Measurements from ENCODE around the gene ZNF787.

The ZNF787 gene

DNA sequence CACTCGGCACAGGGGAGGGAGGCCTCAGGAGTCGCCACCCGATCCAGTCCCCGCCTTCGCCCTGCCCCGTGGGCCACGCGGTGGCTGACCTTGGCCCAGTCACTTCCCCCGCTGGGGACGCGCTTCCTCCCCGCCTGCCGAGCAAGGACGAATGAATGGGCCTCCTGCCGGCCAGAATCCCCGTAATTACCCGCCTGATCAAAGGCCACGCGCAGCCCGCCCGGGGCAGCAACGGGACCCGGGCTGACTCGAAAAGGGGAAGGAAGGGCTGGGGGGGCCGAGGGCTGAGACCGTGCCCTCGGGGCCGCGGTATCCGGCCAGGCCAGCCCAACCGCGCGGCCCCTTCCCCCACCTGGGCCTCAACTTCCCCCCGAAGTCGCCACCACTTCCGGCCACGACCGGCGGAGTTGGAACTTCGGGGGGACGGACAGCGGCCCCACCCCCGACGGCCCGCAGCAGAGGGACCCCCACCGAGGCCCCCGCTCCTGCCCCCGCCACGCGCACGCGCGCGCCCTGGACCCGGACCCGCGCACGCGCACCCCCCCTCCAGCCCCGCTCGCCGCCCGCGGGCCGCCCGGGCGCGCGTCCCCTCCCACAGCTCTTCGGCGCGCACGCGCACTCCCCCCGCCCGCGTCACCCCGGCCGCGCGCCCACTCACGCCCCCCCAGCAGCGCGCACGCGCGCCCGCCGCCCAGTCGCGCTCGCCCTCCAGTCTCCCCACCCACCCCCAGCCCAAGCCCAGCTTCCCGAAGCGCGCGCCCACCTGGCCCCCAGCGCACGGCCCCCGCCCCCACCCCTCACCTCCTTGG lies 520 bp downstream of the ZNF787 start:
- DNase-seq (ENCODE audit: low read depth in 2 of 3, low spot score in 1 of 3), result peak; percentile 60 to 76 (median 65)

DNA sequence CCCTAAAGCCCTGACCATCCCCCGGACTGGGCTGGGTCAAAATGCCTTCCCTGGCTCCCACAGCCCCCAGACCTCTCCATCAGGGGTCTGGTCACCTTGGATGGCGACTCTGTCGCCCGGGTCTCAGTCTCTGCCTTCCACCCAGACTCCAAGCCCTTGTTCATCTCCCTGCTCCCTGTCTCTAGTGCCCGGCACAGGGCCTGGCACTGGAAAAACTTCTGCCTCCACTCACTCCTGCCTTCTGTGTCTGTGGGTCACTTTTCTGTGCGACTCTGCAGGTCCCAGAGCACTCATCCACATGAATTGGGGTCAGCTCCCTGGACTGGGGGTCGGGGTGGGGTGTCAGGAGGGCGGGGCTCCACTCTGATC lies 1.1 kb downstream of the ZNF787 start:
- DNase-seq (ENCODE audit: low read depth in 2 of 3, low spot score in 1 of 3), result no peak

DNA sequence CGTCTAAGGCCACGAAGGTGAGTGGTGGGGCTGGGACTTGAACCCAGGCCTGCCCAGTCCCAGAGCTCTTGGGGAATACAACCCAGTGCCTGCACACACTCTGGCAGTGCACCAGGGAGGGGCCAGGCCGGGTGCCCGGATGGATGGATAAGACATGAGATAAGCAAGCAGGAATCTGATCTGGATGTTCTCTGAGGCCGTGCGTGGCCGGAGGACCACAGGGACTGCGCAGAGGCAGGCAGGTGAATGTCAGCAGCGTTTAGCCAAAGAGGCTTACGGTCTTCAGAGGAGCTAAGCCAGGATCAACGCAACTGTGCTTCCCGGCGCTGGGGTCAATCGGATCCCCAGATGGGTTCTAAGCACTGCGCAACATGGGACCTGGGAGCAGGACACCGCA lies 1.5 kb downstream of the ZNF787 start:
- no peak for DNase-seq (ENCODE audit: low read depth in 2 of 3, low spot score in 1 of 3)

DNA sequence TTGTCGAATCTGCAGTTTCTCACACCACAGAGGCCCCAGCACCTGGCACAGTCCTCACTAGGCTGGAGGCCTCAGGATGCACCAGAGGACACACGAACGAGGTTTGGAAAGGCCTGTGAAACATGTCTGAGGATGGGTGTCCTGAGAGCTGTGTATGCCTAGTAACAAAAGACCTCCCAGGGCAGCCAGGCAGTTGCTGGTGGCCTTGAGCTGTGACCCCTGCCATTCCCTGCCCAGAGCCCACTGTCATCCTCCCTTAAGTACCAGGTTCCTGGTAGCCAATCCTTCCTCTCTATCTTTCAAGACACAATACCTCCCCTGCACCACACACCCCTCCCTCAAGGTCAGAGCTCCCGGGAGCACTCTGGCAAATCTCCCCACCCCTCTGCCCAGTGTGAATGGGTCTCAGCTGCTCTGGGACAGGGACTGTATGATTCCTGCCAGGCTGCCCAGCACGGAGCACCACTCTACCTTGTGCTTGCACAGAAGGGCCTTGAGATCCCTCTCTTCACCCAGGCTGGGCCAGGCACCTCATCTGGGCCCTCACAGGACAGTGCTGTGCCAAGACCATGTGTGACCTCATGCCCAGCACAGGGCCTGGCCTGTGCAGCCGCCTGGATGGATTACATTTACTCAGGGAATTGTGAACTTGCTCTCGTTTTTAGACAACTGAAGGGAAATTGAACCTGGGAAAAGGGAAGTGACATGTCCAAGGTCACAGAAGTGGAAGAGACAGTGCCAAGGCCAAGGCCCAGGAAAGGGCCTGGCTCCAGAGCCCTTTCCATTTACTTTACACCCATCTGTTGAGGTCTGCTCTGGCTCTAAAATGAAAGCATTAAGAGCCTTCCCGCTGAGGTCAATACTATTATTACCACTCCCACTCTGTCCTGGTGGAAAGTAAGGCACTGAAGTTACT lies 2.2 kb downstream of the ZNF787 start:
- DNase-seq (ENCODE audit: low read depth in 2 of 3, low spot score in 1 of 3), result no peak

DNA sequence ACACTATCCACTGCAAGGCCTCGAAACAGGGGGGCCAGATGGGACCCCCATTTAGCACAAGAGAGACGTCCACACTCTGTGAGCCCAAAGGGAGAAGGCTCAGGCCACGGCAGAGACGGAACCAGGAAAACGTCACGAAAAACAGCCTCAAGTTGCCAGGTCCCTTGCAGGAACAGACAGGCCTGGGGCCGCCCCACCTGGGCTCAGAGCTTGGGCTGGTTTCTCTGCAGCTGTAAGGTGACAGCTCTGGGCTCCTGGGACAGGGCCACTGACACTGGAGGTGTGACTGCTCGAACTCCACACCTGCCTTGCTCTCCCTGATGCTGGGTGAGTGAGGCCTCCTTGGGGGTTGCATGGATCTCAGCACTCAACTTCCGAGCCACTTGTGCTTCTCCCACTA lies 3.2 kb downstream of the ZNF787 start:
- DNase-seq (ENCODE audit: low read depth in 2 of 3, low spot score in 1 of 3), result no peak

DNA sequence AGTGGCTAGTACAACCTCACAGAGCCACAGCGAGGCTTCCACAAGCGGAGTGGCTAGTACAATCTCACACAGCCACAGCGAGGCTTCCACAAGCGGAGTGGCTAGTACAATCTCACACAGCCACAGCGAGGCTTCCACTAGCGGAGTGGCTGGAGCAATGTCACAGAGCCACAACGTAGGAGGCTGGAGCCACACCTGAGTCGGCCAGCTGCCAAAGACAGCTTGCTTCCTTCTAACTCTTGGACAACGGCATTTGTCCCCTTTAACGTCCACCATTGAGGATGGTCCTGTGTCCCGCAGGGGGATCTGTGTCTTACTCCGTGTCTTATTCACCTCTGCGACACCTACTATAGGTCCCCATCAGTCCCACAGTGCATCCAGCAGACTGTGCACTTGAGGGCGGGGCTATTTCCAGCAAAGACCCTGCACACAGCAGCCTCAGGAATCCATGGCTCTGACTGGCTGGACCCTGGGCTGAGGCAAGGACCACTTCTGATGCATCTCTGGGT lies 3.7 kb downstream of the ZNF787 start:
- no peak for DNase-seq (ENCODE audit: low read depth in 2 of 3, low spot score in 1 of 3)

DNA sequence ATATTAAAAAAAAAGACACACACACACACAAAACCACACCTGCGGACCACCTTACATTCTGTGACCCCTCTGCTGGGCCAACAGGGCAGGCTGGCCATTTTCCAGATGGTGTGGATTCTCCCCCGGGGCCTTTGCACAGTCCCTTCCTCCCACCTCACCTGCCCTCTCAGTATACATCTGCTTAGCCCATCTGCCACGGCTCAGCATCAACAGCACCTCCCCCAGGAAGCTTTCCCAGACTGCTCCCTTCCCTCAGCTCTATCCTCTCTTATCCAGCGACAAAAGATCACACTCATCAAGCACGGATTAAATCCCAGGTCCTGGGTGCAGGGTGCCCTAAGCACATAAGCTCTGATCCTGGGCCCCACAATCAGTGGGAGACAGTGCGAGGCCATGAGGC lies 4.5 kb downstream of the ZNF787 start:
- DNase-seq (ENCODE audit: low read depth in 2 of 3, low spot score in 1 of 3), result no peak

DNA sequence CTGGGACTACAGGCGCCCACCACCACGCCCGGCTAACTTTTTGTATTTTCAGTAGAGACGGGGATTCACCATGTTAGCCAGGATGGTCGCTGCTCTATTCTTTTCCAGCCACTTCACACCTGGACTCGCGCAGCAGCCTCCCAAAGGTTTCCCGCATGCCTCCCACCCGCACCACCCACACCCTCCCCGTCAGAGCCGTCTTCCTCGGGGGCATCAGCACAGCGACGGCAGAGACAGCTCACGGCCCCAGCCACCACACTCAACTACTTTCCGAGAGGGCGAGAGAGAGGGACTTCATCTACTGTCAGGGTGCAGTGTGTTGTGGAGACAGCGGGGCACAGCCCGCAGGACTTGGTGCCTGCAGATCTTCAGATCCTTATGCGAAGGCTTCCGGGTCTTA lies 5.6 kb downstream of the ZNF787 start:
- no peak for DNase-seq (ENCODE audit: low read depth in 2 of 3, low spot score in 1 of 3)

DNA sequence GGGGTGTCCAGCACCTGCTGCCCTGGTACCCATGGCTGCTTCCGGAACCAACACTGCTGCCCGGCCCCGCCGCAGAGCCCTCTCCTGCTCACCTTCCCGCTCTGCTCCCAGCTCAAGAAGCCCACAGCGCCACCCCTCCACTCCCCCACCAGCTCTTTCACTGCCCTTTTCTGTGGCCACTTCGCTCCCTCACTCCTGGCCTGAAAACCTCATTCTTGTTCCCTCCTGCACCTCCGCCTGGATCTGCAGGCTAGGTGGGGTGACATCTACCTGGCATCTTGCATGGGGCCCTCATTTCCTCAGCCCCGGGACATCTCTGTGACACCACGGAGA lies 6.4 kb downstream of the ZNF787 start:
- no peak for DNase-seq (ENCODE audit: low read depth in 2 of 3, low spot score in 1 of 3)

DNA sequence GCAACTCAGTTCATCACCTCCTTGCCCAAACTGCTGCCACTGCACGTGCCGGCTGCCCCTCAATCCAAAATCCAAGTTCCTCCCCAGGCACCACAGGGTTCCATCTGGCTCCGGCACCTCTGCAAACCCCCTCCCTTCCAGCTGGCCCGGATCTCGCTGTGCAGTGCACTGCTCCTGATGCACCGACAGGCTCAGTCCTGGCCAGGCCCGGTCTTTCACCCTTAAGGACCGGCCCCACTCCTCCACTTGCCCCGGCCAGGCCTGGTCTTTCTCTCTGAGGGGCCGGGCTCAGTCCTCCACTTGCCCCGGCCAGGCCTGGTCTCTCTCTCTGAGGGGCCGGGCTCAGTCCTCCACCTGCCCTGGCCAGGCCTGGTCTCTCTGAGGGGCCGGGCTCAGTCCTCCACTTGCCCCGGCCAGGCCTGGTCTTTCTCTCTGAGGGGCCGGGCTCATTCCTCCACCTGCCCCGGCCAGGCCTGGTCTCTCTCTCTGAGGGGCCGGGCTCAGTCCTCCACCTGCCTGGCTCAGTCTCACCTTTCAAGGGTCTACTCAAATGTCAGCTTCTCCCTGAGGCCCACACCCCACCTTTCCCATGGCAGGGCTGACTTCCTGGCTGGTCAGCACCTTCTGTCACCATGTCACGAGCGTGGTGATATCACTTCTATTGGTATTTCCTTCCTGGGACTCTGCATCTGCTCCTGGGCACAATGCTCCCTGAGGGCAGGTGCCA lies 6.9 kb downstream of the ZNF787 start:
- no peak for DNase-seq (ENCODE audit: low read depth in 2 of 3, low spot score in 1 of 3)

DNA sequence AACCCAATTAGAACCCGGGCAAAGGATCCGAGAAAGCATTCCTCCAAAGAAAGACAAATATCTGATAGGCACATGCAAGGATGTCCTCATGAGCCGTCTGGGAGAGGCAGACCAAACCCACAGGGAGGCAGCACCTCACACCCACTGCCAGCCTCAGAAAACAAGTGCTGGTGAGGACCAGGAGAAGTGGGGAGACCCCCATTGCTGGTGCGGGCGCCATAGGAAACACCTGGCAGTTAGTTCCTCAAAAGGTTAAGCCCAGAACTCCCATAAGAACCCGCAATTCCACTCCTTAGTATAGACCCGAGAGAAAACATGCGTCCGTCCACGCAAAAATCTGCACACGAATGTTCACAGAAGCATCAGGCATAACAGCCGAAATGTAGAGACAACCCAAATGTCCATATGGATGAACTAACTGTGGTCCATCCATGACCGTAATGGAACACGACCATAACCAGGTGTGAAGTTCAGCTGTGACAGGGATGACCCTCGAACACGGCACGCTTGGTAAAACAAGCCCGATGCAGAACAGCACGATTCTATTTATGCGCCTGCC lies 7.9 kb downstream of the ZNF787 start:
- no peak for DNase-seq (ENCODE audit: low read depth in 2 of 3, low spot score in 1 of 3)

DNA sequence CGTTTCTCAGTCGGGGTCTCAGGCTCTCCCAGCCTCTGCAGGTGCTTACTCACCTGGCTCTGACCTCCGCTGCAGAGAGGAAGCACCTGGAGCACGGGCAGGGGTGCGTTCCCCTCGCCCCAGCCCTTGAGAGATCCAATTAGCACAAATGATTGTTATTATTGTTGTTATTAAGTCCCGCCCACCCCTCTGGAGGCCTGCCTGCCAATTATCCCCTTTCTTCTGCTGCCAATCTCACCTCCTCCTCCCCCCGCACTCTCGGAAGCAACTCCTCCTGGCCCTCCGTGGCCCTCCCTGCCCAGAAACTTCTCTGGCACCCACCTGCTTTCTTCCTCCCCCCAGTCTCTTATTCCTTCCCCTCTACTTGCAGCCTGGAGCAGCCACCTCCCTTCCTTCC lies 8.8 kb downstream of the ZNF787 start:
- DNase-seq (ENCODE audit: low read depth in 2 of 3, low spot score in 1 of 3), result no peak

DNA sequence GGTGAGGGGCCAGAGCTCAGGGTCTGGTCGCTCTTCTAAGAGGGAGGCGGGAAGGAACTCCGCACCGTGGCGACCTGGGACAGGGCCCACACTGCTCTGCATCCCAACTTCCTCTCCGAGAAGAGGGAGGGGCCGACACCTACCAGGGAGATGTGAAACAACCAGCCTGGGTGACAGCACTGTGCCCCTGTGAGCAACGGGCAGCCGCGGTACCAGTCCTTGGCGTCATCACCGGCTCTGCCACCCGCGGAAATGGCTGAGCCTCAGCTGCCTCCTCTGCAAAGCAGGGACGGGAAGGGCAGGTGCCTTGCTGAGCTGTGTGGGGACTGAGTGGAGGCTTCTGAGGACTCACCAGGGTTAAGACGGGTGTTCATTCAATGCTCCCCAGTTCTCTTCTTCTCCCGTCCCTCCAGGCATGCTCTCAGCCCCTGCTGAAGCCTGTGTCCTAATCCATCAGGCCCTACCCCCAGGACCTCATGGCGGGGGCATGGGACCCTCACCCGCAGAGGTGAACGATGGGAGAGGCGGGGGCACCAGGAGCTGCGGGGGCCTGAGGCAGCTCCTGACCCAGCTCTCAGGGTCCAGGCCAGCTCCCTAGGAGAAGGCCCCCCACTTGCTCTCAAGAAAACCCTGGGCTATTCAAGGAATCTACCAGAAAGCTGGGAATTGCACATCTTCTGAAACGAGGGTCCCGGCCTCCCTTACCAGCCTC lies 9.3 kb downstream of the ZNF787 start:
- peak in 2 of 3 donors; percentile 28 to 43 for DNase-seq (ENCODE audit: low read depth in 2 of 3, low spot score in 1 of 3)

DNA sequence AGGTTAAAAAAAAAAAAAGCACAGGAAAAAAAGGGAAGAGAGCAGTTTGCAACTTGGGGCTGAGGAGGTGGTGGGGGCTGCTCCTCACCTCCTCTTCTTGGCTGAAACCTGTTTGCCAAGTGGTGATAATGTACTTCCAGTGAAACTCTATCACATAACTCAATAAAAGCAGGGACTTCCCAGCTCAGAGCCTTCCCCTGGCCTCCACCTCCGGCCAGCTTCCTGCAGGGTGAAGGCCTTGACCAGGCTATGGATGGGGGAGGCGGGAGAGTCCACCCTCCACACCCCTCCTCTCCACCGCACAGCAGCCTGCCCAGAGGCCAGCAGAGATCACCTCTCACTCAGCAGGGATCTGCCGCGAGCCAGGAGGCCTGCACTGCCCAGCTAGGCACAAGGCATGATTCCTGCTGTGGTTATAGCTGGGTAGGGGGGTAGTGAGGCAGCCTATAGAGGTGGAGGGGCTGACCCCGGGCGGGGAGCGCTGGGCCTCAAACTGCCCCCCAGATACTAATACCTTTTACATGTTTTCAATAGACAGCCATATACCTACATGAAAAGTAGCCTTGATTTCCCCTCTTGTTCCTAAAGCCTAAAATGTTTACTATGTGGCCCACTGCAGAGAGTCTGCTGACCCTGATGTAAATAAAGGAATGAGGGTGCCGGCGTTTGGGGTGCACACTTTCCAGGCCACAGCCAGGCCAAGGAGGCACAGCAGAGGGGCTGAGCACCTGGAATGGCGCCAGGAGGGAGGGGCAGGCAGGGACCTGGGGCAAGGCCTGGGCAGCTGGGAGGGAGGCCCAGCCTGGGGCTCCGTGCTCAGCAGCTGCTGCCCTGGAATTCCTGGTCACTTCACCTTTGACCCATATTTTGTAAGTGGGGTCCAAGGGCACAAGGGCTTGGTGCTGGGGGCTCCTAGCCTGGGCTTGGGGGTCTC lies 10.3 kb downstream of the ZNF787 start:
- no peak for DNase-seq (ENCODE audit: low read depth in 2 of 3, low spot score in 1 of 3)

DNA sequence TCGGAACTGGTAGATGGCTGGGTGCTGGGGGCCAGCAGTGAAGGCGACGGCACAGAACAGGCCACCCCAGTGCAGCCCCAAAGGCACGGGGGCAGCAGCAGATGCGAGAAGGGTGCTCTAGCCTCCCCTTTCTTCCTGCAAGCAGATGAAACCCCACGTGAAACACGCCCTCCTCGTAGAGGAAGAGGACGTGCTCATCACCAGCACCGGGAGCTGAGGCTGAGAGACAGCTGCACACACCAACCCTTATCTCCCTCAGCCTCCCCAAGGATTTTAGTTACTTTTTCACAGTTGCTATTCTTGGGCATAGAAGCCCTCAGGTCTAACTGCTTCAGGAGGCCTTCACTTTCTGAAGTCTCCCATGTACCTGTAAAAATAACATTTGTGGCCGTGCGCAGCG lies 11.9 kb downstream of the ZNF787 start:
- no peak for DNase-seq (ENCODE audit: low read depth in 2 of 3, low spot score in 1 of 3)

DNA sequence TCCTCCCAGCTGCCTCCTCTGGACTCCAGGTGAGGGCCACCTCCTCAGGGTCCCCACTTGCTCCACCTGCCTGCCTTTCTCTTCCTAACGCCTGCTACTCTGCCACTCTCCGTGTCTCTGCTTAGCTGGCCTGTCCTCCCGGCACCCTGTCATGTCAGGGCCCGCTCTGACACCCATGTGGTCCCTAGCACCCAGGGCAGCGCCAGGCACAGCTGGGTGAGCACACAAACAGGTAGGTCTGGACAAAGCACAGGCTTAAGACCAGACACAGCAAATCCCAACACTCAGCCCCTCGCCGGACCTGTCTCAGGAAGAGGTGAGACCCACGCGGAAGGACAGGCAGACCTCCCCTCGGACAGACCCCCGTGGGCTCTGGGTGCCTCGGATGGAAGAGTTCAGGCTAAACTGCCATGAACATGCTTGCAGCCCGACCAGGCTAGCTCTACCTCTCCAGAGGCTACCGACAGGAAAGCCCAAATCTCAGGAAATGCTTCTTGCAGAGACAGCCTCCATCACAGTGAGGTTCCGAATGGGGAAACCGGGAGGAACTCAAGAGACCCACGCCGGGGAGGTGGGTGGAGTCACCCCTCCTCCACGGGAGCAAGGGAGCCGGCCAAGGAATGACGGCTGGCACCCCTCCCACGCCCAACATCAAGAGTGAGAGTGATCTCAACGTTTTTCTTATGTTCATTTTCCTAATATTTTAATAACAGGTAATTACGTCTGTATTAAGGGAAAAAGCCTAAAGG lies 12.5 kb downstream of the ZNF787 start:
- DNase-seq (ENCODE audit: low read depth in 2 of 3, low spot score in 1 of 3), result no peak

DNA sequence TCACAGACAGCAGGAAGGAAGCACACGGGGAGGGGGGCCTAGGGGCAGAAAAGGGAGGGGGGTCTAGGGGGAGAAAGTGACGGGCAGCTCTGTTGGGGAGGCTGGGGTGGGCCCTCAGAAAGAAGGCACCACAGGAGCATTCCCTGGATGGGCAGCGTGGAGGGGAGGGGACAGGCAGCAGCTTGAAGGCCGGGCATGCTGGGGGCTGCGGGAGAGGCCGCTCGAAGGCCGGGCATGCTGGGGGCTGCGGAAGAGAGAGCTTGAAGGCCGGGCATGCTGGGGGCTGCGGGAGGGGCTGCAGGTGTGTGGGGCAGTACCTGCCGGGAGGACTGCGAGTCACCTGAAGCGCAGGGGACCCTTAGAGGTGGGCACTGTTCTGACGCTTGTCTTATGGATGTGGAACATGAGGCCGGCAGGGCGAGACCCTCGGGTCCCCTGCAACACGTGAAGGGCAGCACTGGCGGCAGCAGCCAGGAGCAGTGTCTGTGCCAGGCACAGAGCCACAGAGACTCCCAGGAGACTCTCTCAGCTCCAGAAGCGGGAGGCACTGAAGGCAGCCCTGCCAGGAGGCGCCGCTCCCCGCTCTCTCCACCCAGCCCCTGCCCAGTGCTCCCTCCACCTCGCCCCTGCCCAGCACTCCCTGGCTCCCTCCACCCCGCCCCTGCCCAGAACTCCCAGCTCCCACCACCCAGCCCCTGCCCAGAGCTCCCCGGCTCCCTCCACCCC lies 13.3 kb downstream of the ZNF787 start:
- no peak for DNase-seq (ENCODE audit: low read depth in 2 of 3, low spot score in 1 of 3)

DNA sequence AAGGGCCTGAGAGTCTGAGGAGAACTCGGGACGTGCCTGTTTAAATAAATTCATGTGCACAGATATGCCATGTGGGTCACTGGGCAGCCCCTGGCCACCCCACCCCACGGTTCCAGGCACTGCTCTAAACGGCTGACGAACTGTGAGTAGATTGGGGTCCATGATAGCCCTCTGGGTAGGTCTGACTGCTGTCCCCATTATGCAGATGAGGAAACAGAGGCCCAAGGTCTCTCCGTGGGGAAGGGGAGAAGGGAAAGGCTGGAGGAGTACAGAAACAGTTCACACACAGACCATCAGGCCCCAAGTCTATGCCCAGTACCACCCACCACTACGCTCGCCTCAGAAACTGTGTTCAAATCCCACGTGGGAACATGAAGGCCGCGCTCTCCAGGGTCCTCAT lies 14.1 kb downstream of the ZNF787 start:
- DNase-seq (ENCODE audit: low read depth in 2 of 3, low spot score in 1 of 3), result no peak

Data from stimulated activated CD4-positive, alpha-beta T cell treated with anti-CD3 and anti-CD28 coated beads, Interleukin-12 subunit alpha, Interleukin-12 subunit beta, amount 100 ng/mL, for 48 hours (primary cell).